ENCODE measurements around the gene MTHFD2L.
A peak's percentile ranks its signal among the peaks of the same experiment; 100 is the strongest.

Gene MTHFD2L

DNA sequence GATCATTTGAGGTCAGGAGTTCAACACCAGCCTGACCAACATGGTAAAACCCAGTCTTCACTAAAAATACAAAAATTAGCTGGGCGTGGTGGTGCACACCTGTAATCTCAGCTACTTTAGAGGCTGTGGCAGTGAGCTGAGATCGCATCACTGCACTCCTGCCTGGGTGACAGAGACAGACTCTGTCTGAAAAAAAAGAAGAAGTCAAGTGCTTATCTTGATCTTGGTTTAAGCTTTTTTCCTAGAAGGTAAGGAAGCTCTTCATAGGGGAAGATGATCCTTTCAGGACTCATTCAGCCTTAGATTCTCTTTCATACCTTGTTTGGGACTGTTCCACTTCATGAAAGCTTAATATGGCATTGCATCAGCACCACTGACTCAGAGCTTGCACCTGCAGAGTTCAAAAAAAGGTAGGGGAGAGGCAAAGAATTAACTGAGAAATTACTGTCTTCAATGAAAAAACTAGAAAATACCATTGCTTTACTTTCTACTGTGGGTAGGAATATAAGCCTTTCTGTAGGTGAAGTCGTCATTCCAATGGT is 79.6 kb downstream of the MTHFD2L start:
- no peak for DNase-seq

DNA sequence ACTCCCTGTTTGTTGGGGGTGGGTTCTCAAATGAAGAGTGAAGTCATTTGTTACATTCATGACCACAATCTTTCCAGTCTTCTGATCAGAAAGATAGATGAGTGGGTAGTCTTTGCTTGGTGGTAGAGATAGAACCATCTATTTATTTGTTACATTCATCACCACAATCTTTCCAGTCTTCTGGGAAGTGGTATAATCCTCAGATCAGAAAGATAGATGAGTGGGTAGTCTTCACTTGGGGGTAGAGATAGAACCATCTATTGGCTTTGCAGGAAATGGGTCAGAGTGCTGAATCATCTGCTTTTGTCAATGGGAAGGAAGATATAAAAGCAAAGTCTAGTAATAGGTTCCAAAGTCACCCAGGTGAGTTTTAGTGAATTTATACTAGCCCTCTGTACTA is 86.1 kb downstream of the MTHFD2L start:
- DNase-seq: no peak

DNA sequence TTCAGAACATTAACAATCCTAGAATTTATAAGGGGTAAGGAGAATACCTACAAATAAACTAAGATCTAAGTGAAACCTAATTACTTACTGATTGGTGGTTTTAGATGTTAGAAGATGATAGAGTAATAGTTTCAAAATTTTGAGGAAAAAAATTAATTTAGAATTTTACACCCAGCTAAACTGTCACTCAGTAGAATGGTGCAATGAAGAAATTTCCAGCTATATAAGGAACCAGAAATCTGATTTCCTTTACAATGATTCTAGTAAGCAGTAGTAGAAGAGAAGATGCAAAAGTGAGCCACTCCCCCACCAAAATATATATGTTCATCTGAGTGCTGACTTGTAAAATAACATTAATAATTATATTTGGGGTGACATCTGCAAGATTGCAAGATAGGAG is 95.0 kb downstream of the MTHFD2L start:
- DNase-seq: no peak

DNA sequence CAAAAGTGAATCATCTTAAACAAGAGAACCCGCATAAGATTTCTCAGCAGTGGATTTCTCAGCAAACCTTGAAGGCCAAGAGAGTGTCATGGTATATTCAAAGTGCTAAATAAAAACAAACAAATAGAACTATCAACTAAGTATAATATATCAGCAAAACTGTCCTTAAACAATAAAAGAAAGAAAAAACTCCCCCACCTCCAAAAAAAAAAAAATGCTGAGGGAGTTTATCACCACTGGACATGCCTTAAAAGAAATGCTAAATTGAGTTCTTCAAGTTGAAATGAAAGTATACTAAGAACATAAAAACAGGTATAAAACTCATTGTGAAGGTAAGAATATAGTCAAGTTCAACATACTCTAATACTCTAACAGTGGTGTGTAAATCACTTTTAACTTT is 96.5 kb downstream of the MTHFD2L start:
- DNase-seq: no peak

DNA sequence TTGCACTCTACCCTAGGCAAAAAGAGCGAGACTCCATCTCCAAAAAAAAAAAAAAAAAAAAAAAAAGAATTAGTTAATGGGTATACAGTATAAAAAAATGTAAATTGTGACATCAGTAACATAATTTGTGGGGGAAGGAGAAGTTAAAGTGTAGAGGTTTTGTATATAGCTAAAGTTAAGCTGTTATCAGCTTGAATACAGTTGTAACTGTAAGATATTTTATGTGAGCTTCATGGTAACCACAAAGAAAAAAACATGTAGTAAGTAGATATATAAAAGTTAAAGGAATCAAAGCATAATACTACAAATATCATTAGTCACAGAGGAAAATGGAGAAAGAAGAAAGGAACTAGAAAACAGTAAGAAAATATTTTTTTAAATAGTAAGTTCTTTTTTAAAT is 97.2 kb downstream of the MTHFD2L start:
- DNase-seq: no peak

DNA sequence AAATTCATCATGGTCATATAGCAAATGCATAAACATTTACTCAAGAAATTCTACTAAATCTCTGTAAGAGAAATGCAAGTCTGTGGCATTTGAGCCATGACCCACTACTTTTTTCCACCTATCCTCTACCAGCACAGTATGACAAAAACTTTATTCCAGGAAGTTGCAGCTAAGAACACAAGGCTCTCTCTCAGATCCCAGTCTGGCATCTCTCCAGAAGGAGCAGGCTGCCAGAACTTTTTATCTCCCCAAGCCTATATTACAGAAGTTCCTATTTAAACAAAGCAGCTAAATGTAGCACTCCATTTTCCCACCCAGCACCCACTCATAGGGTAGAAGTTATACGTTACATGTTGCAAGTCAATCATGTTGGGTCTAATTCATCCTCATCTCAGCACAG is 101.0 kb downstream of the MTHFD2L start:
- DNase-seq: no peak

DNA sequence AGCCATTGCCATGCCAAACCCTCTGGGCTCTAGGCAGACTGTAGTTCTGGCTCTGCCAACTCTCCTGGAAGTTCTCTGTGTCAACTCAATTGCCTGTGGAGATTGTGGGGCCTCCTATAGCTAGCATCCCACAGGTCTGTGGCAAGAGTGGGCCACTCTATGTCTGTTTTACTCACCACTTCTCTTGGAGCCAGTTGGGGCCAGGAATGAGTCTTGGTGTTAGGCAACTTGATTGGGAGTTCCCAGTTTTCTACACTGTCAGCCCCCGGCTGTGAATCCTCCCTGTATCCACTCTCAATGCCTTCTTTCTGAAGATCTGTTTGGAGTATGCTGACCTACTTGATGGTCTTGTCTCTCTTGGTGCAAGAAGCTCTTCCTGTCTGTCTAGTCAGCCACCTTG is 102.1 kb downstream of the MTHFD2L start:
- DNase-seq: no peak

DNA sequence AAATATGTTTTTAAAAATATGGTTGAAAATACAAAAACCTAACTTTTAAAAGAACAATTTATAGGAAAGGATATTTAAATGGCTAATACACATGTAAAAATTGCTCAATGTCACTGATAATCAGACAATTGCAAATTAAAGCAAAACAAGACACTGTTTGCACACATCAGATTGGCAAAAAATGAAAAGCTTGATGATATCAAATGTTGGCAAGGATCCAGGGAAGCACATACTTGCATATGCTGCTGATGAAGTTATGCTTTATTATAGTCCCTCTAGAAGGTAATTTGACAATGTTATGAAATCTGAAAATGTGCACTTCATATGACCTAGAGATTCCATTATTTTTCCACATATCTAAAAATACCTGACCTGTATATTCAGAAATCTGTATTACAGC is 104.6 kb downstream of the MTHFD2L start:
- no peak for DNase-seq

DNA sequence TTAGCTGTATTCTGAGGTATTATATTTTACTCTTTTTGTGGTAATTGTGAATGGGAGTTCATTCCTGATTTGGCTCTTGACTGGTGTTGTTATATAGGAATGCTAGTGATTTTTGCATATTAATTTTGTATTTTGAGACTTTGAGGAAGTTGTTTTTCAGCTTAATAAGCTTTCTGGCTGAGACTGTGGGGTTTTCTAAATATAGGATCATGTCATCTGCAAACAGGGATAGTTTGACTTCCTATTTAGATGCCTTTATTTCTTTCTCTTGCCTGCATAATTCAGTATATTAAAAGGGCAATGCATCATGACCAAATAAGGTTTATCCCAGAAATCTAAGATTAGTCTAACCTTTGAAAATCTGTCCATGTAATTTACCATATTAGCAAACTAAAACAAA is 105.6 kb downstream of the MTHFD2L start:
- DNase-seq: no peak

DNA sequence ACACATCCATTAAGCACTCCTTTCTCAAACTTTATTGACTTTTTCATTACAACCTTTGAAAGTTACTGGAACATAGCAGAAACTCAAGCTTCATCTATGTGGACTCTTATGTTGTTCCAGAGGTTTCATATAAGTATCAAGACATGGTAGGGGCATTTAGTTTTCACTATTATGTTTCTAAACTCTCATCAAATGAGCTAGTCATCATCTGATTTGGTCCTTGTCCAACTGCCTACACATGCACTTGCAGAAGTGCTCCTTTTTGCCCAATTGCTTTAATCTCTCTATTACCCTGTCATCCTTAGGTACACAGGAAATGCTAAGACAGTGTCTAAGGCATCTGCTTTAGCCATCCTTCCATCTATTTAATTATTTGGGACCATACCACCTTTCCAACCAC is 108.2 kb downstream of the MTHFD2L start:
- no peak for DNase-seq

DNA sequence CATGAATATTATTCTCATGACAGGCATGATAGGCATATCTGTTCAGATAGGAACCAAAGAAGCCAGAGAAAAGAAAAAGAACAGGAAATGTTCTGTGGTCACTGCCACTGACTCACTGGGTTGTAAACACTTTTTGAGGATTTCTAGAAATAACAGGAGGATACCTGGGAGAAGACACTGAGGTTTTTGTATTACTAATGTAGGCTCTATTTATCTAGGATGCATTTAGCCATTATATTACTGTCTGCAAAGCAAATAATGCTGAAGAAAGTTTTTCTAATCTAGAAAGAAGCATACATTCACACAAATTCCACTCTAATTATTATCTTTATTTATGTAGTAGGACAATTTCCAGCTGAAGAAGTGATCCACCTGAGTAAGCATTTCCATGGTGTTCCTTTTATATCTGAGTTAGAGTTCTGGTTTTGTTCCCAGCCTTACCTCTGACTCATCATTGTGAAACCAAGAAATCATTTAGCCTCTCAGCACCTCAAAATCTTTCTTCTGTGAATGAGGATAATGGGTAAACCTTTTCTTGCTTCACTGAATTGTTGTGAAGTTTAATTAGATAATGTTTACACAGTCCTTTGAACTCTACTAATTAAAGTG is 110.2 kb downstream of the MTHFD2L start:
- DNase-seq: no peak

DNA sequence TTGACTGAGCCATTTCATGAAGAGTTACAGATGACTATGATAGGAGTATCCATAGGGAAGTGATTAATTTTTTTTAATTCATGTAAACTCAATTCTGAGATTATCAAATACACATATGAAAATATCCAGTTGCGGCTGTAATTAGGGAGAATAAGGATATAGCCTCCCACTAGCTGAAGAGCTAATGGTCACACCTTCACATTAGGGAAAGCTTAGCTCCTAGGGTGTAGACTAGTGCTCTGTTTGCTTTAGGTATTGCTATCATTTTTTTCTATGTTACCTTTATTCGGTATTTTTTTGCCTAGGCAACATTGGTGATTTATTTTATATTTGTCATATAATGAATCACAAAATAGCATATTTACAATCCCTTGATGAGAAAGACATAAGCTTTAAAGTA is 110.7 kb downstream of the MTHFD2L start:
- DNase-seq: no peak

DNA sequence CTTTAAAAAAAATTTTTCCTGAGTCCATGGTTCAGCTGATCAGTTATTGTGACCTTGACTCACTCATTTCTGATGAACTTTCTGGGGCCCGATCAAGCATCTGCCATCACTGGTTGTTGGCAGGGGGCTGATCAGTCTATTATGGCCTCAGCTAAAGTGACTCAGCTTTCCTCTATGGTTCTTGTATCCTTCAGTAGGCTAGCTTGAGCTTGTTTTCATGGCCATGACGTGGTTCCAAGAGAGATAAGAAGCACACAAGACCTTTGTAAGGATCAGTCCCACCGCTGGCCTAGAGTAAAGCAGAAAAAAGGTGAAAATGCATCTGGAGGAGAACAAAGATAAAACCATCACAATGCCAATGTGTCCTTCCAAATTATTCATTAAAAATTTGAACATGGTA is 120.6 kb downstream of the MTHFD2L start:
- no peak for DNase-seq

DNA sequence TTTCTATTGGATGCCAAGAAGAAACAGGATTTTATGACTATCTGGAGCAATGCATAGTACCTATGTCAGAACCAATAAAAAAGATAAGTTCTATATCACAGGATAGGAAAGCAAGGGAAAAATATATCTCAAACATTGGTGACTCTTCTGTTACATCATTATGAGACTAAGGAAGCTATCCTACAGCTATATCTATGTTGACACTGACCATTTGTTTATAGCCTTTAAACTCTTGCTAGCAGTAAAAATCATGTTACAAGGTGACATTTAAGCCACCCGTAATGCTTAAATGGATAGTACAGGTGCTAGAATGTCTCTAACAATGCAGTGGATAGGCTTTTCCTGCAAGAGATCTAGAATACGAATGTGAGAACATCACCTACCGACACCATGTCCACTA is 121.8 kb downstream of the MTHFD2L start:
- DNase-seq: no peak

DNA sequence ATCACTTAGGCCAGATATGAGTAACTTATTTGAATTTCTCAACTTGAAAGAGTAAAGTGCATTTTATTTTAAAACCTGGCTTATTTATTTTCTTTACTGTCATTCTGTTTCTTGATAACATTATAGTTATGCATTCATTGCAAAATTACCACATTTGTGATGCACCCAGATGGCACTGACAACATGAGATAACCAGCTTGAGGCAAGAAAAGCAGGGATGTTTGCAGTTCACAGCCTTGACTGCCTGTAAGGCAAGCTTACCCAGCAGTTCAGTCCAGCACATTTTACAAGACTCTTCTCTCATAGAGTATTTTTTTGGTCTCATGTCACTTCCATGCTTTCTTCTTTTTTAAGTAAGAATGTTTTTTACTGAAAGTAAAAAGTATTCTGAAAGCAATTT is 125.0 kb downstream of the MTHFD2L start:
- no peak for DNase-seq

DNA sequence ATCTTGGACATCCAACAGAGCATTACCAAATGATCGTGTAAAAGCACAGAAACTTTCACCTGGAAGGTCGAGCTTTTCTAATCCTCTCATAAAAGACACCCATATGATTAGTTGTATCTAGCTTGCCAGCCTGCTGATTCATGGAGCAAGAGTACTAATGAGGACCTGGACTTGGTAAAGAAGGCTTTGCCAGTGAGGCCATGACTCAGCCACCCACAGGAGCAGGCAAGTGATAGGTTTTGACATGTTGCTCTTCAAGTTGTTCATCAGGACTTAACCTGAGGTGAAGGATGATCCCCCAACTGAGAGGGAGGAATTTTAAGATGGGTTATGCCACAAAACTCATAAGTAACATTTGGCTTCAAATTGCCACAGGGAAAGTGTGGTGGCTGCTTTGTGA is 125.7 kb downstream of the MTHFD2L start:
- peak in 2 of 56 donors; percentile 1 to 4 for DNase-seq

DNA sequence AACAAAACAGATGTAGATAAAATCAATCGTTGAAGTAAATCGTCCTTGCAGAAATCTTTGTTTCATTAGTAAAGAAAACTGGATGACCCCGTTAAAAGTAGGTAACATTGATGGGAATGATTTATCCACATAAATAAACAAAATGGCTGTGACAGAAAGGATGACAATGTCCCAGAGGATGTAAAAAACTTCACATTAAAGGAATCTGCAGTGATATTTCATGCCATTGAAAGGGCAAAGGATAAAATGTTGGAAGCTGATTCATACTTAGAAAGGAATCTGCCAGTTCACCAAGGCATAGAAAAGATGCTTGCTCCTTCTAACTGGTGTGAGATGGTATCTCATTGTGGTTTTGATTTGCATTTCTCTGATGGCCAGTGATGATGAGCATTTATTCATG is 126.1 kb downstream of the MTHFD2L start:
- no peak for DNase-seq

DNA sequence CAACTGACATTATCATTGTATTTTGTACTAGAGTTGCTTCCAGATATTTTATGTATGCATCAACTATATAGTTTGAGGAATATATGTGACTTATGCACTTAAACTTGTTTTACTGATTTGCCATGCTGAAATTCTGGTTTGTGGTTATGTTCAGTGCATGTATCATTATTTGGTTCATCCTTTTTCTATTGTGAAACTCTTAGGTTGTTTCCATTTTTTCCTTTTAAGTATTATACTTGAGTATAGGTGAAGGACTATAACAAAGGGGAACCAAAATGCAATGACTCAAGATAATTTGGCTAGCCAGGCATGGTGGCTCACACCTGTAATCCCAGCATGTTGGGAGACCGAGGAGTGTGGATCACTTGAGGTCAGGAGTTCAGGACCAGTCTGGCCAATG is 129.2 kb downstream of the MTHFD2L start:
- DNase-seq: no peak

DNA sequence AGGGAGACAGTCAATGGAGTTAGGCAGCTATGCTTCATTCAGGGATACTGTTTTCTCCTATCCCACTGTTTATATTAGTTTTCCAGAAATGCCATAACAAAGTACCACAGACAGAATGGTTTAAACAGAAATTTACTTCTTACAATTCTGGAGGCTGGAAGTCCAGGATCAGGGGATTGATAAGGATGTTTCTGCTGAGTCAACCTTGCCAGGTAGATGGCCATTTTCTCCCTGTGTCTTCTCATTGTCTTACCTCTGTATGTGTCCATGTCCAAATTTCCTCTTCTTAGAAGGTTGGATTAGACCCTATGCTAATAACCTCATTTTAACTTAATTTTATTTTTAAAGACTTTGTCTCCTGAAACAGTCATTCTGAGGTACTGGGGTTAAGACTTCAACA is 129.9 kb downstream of the MTHFD2L start:
- DNase-seq: no peak

DNA sequence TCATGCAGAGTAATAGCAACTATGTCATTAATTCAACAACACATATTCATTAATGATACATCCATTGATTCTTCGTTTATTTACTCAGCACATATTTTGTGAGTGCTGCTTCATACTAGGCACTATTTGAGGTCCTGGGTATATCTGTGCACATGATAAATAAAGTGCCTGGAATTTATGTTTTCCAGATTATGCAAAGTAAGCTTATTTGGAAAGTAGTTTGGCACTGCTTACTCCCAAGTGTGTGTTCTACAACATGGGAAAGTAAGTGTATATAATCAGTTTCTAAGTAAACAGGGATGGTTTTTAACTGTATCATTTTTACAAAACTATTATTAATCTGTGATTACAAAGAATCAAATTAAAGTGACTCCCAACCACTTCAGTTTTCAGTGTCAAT is 133.6 kb downstream of the MTHFD2L start:
- no peak for DNase-seq

DNA sequence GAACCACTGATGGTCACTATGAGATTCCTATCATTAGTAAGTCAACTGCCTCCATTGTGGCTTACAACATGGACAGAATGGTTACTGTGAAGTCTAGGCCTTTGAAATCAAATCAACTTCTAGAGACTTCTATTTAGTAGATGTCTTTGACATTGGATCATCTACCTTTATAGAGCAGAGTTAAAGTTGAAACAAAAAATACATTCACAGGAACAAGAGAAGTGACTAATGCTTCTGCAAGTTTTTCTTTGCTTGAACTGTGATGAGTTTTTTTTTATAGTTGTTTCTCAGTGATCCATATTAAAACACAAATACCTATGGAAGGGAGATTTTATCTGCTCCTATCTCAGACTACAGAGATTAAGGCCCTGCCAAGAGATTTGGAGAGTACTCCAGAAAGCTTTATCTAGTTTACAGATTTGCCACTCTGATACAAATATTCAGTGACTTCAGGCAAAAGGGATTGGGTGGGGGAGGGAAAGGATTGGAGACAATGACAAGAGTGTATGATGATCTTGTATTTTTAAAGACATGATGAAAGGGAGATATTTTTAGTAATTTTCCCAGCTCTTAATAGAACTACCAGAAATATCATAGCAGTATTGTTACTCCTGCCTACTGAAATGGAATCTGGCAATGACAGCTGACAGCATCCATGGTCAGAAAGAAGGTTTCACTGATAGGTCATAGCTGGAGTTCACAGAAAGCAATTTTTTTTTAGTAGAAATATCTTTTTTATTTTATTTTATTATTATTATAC is 134.4 kb downstream of the MTHFD2L start:
- DNase-seq: no peak

DNA sequence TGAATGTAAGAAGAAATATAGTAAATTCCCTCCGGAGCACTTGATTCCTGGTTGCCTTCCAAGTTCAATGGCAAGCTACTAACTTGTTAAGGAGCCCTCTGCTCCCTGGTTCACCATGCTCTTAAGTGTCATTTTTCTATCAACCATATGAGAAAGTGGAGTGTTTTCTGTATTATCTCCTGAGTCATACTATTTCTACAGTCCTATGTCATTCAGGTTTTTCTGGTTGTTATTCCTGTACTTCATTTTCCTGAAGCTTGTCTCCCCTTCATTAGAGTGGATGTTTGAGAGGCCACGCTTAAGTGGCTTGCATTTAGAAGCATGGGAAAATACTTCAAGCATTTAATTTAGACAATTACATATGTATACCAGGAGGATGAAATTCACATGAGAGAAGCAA is 135.6 kb downstream of the MTHFD2L start:
- DNase-seq: no peak

DNA sequence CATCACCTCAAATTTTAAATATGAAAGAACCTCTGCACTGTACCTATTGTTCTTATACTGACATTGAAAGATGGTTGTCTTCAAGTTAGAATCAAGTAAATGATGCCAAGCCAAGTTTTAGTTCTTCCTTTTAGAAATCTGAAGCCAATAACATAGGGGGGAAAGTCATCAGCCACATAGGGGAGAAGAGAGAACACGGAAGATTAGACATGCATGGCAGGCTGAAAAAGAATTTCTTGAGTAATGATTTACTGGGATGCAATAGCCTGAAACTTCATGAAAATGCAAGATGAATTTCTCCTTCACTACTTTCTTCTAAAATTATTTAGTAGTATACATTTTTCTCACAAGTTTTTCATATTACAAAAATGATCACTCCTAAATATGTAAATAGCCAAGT is 136.8 kb downstream of the MTHFD2L start:
- no peak for DNase-seq

All from nucleus accumbens (tissue), 56 donors.